ENCODE results near the gene ASPHD2. TPM values are rescaled to one million over a fixed set of nuclear protein-coding genes. Genes with fewer than 3 reads are reported as not detected.

Gene ASPHD2
- total and polyA plus RNA-seq, 4 donors: 0.31 to 1.6 (median 0.95) TPM

DNA sequence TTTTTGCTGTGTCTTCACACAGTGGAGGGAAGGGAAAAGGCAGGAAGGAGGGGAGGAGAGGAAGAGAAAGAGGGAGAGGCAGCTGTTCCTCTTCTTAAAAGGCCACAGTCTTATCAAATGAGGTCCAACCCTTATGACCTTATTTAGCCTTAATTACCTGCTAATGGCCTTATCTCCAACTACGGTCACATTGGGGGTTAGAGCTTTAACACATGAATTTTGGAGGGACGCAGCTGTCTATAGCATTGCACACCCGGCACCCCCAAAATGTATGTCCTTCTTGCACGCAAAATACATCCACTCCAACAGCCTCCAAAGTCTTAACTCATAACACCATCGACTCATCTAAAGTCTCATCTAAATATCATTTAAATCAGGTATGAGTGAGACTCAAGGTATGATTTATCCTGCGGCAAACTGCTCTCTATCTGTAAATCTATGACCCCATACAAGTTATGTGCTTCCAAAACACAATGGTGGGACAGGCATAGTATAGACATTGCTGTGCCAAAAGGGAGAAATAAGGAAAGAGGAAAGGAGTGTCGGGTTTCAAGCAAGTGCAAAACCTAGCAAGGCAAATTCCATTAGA, 45.0 kb upstream of the ASPHD2 start:
- peaks cover 0 to 6% (median 0%) of the 10 kb centered on the region in 4 donors for H3K9me3 ChIP-seq (ENCODE audit: control insufficient read depth in 4 of 4, insufficient read depth in 3 of 4, low read length in 3 of 4)
- WGBS, 2 donors: 78 to 89% methylated on average over 7 of the region's 7 CpGs
- DNase-seq: no peak
- no peak for ATAC-seq (ENCODE audit: insufficient read depth, low FRiP score)
- H3K4me1 ChIP-seq (ENCODE audit: control insufficient read depth in 5 of 5, insufficient read depth in 5 of 5, low read length in 5 of 5): peaks cover 0 to 1% (median 0%) of the 10 kb centered on the region in 5 donors
- no peak overlapping the region for H3K27ac ChIP-seq (ENCODE audit: low read depth in 1 of 2, low read length in 1 of 2)
- no peaks in the 10 kb centered on the region for H3K27me3 ChIP-seq (ENCODE audit: control insufficient read depth in 3 of 3, insufficient read depth in 3 of 3, low read length in 2 of 3)
- no peaks in the 10 kb centered on the region for H3K36me3 ChIP-seq (ENCODE audit: control insufficient read depth in 4 of 4, insufficient read depth in 4 of 4, low read length in 4 of 4)
- H3K4me3 ChIP-seq: no peak overlapping the region
- TF ChIP-seq, protein P1, sequence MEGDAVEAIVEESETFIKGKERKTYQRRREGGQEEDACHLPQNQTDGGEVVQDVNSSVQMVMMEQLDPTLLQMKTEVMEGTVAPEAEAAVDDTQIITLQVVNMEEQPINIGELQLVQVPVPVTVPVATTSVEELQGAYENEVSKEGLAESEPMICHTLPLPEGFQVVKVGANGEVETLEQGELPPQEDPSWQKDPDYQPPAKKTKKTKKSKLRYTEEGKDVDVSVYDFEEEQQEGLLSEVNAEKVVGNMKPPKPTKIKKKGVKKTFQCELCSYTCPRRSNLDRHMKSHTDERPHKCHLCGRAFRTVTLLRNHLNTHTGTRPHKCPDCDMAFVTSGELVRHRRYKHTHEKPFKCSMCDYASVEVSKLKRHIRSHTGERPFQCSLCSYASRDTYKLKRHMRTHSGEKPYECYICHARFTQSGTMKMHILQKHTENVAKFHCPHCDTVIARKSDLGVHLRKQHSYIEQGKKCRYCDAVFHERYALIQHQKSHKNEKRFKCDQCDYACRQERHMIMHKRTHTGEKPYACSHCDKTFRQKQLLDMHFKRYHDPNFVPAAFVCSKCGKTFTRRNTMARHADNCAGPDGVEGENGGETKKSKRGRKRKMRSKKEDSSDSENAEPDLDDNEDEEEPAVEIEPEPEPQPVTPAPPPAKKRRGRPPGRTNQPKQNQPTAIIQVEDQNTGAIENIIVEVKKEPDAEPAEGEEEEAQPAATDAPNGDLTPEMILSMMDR (IDR thresholded peaks at IDR 0.05; ENCODE audit: control extremely low read depth, extremely low read depth): no peak
- H3K9ac ChIP-seq (ENCODE audit: insufficient read depth in 1 of 2, low read length in 2 of 2): no peak overlapping the region

DNA sequence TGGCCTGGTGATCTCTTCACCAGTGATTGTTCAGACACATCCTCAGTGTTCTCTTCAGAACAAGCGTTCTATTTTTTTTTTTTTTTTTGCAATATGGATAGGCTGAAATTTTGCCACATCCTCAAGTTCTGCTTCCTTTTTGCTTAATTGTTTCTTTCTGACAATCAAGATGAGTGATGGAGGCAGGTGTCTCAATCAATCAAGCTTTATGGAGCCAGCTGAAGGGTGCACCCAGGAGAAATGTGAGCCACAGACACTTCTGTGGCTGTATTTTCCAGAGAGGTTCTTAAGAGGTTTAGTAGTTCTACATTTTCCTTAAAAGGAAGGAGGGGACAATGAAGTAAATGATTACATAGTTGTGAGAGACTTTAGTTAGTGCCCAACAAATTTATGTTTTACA, 43.9 kb upstream of the ASPHD2 start:
- no peak overlapping the region for H3K27ac ChIP-seq (ENCODE audit: low read depth in 1 of 2, low read length in 1 of 2)
- H3K9ac ChIP-seq (ENCODE audit: insufficient read depth in 1 of 2, low read length in 2 of 2): no peak overlapping the region
- no peak overlapping the region for H3K4me3 ChIP-seq
- TF ChIP-seq, protein P1 (IDR thresholded peaks at IDR 0.05; ENCODE audit: control extremely low read depth, extremely low read depth): no peak
- no peak for DNase-seq
- no peaks in the 10 kb centered on the region for H3K36me3 ChIP-seq (ENCODE audit: control insufficient read depth in 4 of 4, insufficient read depth in 4 of 4, low read length in 4 of 4)
- H3K9me3 ChIP-seq (ENCODE audit: control insufficient read depth in 4 of 4, insufficient read depth in 3 of 4, low read length in 3 of 4): peaks cover 0 to 2% (median 0%) of the 10 kb centered on the region in 4 donors
- peaks cover 0 to 1% (median 0%) of the 10 kb centered on the region in 5 donors for H3K4me1 ChIP-seq (ENCODE audit: control insufficient read depth in 5 of 5, insufficient read depth in 5 of 5, low read length in 5 of 5)
- no peaks in the 10 kb centered on the region for H3K27me3 ChIP-seq (ENCODE audit: control insufficient read depth in 3 of 3, insufficient read depth in 3 of 3, low read length in 2 of 3)
- ATAC-seq (ENCODE audit: insufficient read depth, low FRiP score): no peak
- WGBS, 2 donors: 33 to 46% methylated on average over 1 of the region's 1 CpG

DNA sequence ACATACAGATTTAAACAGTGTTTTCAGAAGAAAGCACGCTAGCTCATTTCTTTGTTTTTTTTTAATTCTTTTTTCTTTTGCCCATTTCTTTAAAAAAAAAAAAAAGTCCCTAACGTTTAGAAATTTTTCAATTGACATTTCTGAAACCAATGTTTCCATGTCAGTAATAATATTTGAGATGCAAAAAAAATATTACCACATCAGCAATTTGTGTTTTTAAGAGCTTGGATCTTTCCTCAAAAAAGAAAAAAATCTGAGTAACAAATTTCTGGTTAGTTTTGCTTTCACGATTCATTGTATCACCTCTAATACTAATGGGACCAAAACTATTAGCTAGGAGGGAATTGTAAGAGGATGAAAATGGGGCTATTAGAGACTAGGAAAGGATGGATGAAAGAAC, 39.9 kb upstream of the ASPHD2 start:
- no peak overlapping the region for H3K9ac ChIP-seq (ENCODE audit: insufficient read depth in 1 of 2, low read length in 2 of 2)
- no peaks in the 10 kb centered on the region for H3K36me3 ChIP-seq (ENCODE audit: control insufficient read depth in 4 of 4, insufficient read depth in 4 of 4, low read length in 4 of 4)
- ATAC-seq (ENCODE audit: insufficient read depth, low FRiP score): no peak
- no peak for DNase-seq
- 88% methylated on average over 3 of the region's 3 CpGs for WGBS, 2 donors
- peaks cover 0 to 1% (median 0%) of the 10 kb centered on the region in 5 donors for H3K4me1 ChIP-seq (ENCODE audit: control insufficient read depth in 5 of 5, insufficient read depth in 5 of 5, low read length in 5 of 5)
- H3K27me3 ChIP-seq (ENCODE audit: control insufficient read depth in 3 of 3, insufficient read depth in 3 of 3, low read length in 2 of 3): no peaks in the 10 kb centered on the region
- H3K9me3 ChIP-seq (ENCODE audit: control insufficient read depth in 4 of 4, insufficient read depth in 3 of 4, low read length in 3 of 4): peaks cover 0 to 2% (median 0%) of the 10 kb centered on the region in 4 donors
- TF ChIP-seq, protein P1 (IDR thresholded peaks at IDR 0.05; ENCODE audit: control extremely low read depth, extremely low read depth): no peak
- H3K4me3 ChIP-seq: no peak overlapping the region
- H3K27ac ChIP-seq (ENCODE audit: low read depth in 1 of 2, low read length in 1 of 2): no peak overlapping the region

DNA sequence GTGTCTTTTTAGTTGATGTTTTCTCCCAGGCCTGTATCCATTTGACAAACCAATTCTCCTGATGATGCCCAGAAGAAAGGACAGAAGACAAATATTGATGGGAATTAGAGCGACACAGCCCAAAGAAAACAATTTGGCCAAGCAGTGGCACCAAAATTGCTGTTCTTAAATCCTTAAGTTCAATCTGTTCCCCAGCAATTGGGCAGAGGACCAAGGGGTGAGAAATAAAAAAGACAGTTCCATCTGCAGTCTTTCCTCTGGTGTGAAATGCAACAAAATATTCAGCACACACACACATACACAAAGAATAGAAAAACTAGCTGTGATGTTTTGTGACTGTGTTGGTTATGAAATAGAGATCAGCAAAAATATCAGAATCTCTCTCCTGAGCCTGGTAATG, 38.0 kb upstream of the ASPHD2 start:
- Histone ChIP-seq H3K27me3 (ENCODE audit: control insufficient read depth in 3 of 3, insufficient read depth in 3 of 3, low read length in 2 of 3) (no peaks in the 10 kb centered on the region), H3K27ac (ENCODE audit: low read depth in 1 of 2, low read length in 1 of 2) (no peak overlapping the region), H3K4me1 (ENCODE audit: control insufficient read depth in 5 of 5, insufficient read depth in 5 of 5, low read length in 5 of 5) (no peaks in the 10 kb centered on the region), H3K9me3 (ENCODE audit: control insufficient read depth in 4 of 4, insufficient read depth in 3 of 4, low read length in 3 of 4) (peaks cover 0 to 2% (median 0%) of the 10 kb centered on the region in 4 donors), H3K4me3 (no peak overlapping the region), H3K36me3 (ENCODE audit: control insufficient read depth in 4 of 4, insufficient read depth in 4 of 4, low read length in 4 of 4) (no peaks in the 10 kb centered on the region), H3K9ac (ENCODE audit: insufficient read depth in 1 of 2, low read length in 2 of 2) (no peak overlapping the region)
- no peak for DNase-seq
- ATAC-seq (ENCODE audit: insufficient read depth, low FRiP score): no peak
- 89 to 94% methylated on average over 1 of the region's 1 CpG for WGBS, 2 donors
- TF ChIP-seq, protein P1 (IDR thresholded peaks at IDR 0.05; ENCODE audit: control extremely low read depth, extremely low read depth): no peak
